Activated CD4-positive, alpha-beta T cell treated with anti-CD3 and anti-CD28 coated beads for 36 hours (primary cell): ENCODE results near the gene HOXB13. TPM values are rescaled to one million over a fixed set of nuclear protein-coding genes. Genes with fewer than 3 reads are reported as not detected.

ENCODE experiments used
- ATAC-seq: fragments of 200-7000 bp; cut with Tn5 transposase; one replicate; pipeline ENCODE4 v1.10.0; 2021; ENCODE audit warnings: mild to moderate bottlenecking, moderate library complexity
- CTCF ChIA-PET: fragments of 350-600 bp; sonication (Branson Sonifier 250); formaldehyde crosslinking; loops from one replicate; lab custom pipeline; 2021; ENCODE audit warnings: antibody characterized with exemption; lab: Charles Lee
- POLR2A ChIA-PET: fragments of 350-600 bp; sonication (Branson Sonifier 250); formaldehyde crosslinking; loops from one replicate; lab custom pipeline; 2021; ENCODE audit warnings: antibody characterized with exemption, inconsistent platforms; lab: Charles Lee
- DNase-seq: peaks from one replicate; pipeline ENCODE4 v3.0.0-alpha.2; 2020
- H3K27ac Mint-ChIP-seq: one replicate; pipeline ENCODE4 v1.8.0; 2021; ENCODE audit warnings: mixed read lengths
- H3K27me3 Mint-ChIP-seq: one replicate; pipeline ENCODE4 v1.8.0; 2021; ENCODE audit warnings: mixed read lengths
- H3K36me3 Mint-ChIP-seq: one replicate; pipeline ENCODE4 v1.8.0; 2021; ENCODE audit warnings: low read depth, mixed read lengths
- H3K4me1 Mint-ChIP-seq: one replicate; pipeline ENCODE4 v1.8.0; 2021; ENCODE audit warnings: mixed read lengths
- H3K4me3 Mint-ChIP-seq: one replicate; pipeline ENCODE4 v1.8.0; 2021; ENCODE audit warnings: mild to moderate bottlenecking, moderate library complexity, mixed read lengths
- H3K9me3 Mint-ChIP-seq: one replicate; pipeline ENCODE4 v1.8.0; 2021; ENCODE audit warnings: low read depth, mixed read lengths
- intact Hi-C, 2 experiments: fragments of 100-400 bp; cut with DNase I in 1 of 2; cut with micrococcal nuclease in 1 of 2; formaldehyde crosslinking; loops; one replicate each; pipeline versions ENCODE4 v1.14.2 to v1.15.1; 2022 to 2024; cut with DNase I, micrococcal nuclease
- total RNA-seq, 2 experiments: library from RNA; stranded (reverse); gene quantifications; one replicate each; pipeline ENCODE4 v1.2.3, GENCODE V29; 2021

Gene HOXB13
- total RNA-seq, 2 experiments from 2014 or later, result not detected

GRCh38 chr17:48734333-48735061 lies 5.9 kb upstream of the HOXB13 start:
- ATAC-seq, result no peak
- POLR2A ChIA-PET, result interaction anchor here (0.6 kb wide), 1 partner anchor 16 kb away, joined by 3 read pairs; no protein-coding TSS in a partner anchor
- Mint-ChIP-seq H3K9me3 (no peaks in the 10 kb centered on the region), H3K27me3 (peaks cover 88% of the 10 kb centered on the region), H3K27ac (no peak overlapping the region), H3K4me3 (no peak overlapping the region), H3K36me3 (no peaks in the 10 kb centered on the region), H3K4me1 (peaks cover 21% of the 10 kb centered on the region)
- intact Hi-C loops, result no loop called here
- CTCF ChIA-PET, result interaction anchor here (0.7 to 2.6 kb wide), 6 partner anchors 10 to 550 kb away, joined by 3 to 19 read pairs (median 4); partner anchors contain the start of gene PRAC2
- no peak for DNase-seq

DNA sequence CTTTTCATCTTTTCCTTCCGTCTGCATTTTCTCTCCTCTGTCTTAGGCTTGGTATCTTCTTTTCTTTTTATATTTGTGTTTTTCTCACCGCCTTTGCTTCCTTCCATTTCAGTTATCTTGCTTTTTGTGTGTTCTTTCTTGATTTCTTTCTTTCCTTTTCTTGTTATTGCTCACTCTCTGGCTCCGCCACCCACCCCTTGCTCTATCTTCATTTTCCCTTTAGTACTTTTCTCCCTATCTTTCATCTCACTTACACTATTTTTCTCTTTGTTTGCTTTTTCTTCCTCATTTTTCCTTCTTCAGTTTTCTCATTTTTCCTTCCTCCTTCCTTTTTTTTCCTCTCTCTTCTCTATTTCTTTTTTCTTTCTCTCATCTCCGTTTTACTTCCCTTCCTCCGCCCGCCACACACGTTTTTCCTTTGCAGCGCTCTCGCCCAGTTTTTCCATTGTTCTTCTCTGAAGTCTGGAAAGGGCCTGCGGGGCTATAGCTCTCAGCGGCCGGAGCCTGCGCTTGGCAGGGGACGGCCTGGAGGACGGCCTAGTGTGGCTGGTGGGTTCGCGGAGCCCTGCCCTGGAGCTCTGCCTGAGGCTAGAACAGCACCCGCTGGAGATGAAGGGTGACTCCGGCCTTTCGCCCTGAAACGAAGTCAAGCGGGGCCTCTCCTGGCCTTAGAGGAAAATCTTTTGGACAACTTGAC lies 5.2 kb upstream of the HOXB13 start:
- H3K4me1 Mint-ChIP-seq, result peaks cover 18% of the 10 kb centered on the region
- DNase-seq (no peak), ATAC-seq (no peak)
- no peaks in the 10 kb centered on the region for H3K9me3 Mint-ChIP-seq
- no peaks in the 10 kb centered on the region for H3K36me3 Mint-ChIP-seq
- ChIA-PET POLR2A (interaction anchor here (0.6 kb wide), 1 partner anchor 15 kb away, joined by 3 read pairs; no protein-coding TSS in a partner anchor), CTCF (interaction anchor here (0.6 to 2.6 kb wide), 8 partner anchors 10 to 551 kb away, joined by 3 to 19 read pairs (median 4); partner anchors contain the start of gene PRAC2)
- H3K27ac Mint-ChIP-seq, result no peak overlapping the region
- peak overlapping the region; percentile 49 for H3K4me3 Mint-ChIP-seq
- peaks cover 85% of the 10 kb centered on the region for H3K27me3 Mint-ChIP-seq
- intact Hi-C loops, result no loop called here

DNA sequence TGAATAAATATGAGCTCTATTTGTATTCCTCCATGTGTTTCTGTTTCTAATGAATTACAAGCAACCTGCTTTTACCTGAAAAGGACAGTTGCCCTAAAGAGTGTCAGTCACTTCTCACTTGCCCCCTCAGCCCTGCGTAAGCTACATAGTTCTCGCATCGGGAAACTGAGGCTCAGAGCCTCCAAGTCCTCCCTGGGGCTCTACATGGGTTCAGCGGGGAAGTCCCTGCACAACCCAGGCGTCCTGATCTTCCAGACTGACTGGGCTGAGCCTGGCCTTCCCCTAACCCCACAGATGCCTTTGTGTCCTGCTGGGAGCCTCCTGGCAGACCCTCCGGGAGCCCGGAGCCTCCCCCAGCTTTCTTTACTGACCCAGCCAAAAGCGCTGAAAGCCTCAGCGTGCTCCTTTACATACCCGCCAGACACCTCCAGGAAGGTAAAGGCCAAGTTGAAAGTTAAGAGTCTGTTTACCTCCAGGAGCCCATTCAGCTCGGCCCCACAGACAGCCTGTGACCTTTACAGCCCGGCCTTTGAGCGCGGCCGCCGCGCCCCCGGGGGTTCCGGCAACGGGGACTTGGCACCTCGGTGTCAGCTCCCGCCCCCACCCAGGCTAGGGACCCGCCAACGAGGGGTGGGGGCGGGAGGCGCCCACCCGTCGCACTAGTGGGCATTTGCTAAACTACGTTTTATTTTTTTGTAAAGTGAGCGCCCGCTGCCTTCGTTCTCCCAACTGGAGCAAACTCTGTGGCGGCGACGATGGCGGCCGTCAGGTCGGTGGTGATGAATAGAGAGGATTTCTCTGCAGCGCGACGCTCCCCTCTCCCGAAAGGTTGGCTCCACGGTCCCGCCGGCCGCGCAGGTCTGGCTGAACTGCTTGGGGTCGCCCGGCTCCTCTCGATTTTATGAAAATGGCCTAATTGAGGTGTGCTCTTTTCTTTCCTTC lies 4.4 kb upstream of the HOXB13 start:
- peaks cover 25% of the 10 kb centered on the region for H3K4me1 Mint-ChIP-seq
- peak overlapping the region; percentile 49 for H3K4me3 Mint-ChIP-seq

GRCh38 chr17:48731355-48731754 lies 2.8 kb upstream of the HOXB13 start:
- Mint-ChIP-seq H3K4me3 (no peak overlapping the region), H3K27ac (no peak overlapping the region), H3K9me3 (no peaks in the 10 kb centered on the region), H3K36me3 (no peaks in the 10 kb centered on the region), H3K27me3 (peaks cover 83% of the 10 kb centered on the region), H3K4me1 (peaks cover 26% of the 10 kb centered on the region)
- intact Hi-C loops, result no loop called here
- ChIA-PET CTCF (interaction anchor here (1.2 to 3.4 kb wide), 6 partner anchors 11 to 147 kb away, joined by 3 to 7 read pairs (median 4); no protein-coding TSS in a partner anchor), POLR2A (no interaction called here)
- no peak for ATAC-seq
- DNase-seq, result no peak

More for the DNA sequence above, 4.4 kb upstream of the HOXB13 start:
- intact Hi-C loops, result no loop called here
- H3K9me3 Mint-ChIP-seq, result no peaks in the 10 kb centered on the region
- ATAC-seq (no peak), DNase-seq (no peak)
- H3K27ac Mint-ChIP-seq, result no peak overlapping the region
- no peaks in the 10 kb centered on the region for H3K36me3 Mint-ChIP-seq
- ChIA-PET CTCF (interaction anchor here (0.5 to 2.3 kb wide), 9 partner anchors 9 to 1382 kb away, joined by 3 to 6 read pairs (median 3); no protein-coding TSS in a partner anchor), POLR2A (no interaction called here)
- H3K27me3 Mint-ChIP-seq, result peaks cover 80% of the 10 kb centered on the region

DNA sequence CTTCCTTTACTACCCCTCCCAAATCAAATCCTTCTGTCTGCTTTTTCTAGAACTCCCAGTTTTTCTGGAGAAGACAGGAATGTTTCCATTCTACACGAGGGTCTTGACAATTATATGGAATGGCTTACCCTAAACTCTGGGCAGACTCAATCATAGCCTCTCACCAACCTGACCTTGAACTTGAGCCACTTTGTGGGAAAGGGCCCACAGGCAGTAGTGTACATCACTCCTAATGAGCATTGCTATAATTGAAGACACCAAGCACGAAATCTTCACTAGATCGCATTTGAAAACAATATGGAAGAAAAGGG lies 1.6 kb upstream of the HOXB13 start:
- Mint-ChIP-seq H3K27ac (no peak overlapping the region), H3K36me3 (no peaks in the 10 kb centered on the region), H3K27me3 (peaks cover 82% of the 10 kb centered on the region), H3K4me3 (no peak overlapping the region), H3K9me3 (no peaks in the 10 kb centered on the region), H3K4me1 (peaks cover 27% of the 10 kb centered on the region)
- POLR2A ChIA-PET, result no interaction called here
- DNase-seq (no peak), ATAC-seq (no peak)
- intact Hi-C loops, result no loop called here
- CTCF ChIA-PET, result interaction anchor here (0.6 to 3.4 kb wide), 2 partner anchors 13 to 92 kb away, joined by 4 to 7 read pairs; no protein-coding TSS in a partner anchor

DNA sequence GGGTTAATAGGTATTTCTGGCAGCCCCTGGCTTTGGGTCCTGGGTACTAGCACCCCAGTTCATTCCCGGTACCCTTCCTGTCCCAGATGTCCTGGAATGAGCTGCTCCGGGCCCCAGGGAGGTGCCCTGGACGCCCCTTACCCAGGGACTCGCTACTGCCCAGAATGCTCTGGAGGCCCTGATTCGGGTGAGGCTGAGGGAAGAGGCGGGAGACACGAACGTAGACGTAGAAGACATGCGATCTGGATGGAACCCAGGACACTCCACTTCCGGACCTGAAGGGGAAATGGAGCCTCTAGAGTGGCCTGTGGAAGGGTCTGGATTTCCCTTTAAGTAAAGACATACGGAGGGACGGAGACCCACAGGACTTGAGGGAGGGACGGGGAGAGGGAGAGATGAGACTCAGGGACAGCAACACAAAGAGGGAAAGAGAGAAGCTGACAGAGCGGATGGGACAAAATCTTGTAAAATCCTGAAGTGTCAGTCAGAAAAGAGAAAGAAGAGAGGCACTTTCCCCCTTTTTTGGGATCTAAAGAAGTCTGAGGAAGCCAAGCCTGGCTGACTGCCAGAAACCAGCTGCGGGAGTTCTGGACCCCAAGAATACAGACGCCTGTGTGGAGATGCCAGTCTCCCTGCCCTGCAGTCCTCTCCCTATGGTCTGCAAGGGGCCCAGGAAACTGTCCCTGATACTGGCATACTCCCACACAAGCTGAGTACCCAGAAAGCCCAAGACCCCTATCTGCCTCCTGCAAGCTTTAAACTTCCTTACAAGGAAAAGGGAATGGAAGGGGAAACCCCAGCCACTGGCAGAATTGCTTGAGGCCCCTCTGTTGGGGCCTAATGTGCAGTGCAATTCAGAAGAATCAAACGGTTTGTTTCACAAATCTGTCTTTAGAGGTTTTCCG lies 1.0 kb upstream of the HOXB13 start:
- Mint-ChIP-seq H3K4me1 (peaks cover 32% of the 10 kb centered on the region), H3K27ac (no peak overlapping the region), H3K36me3 (no peaks in the 10 kb centered on the region), H3K4me3 (no peak overlapping the region), H3K9me3 (no peaks in the 10 kb centered on the region), H3K27me3 (peaks cover 82% of the 10 kb centered on the region)
- ATAC-seq (no peak), DNase-seq (no peak)
- intact Hi-C loops, result loop anchor here (2.0 to 10.0 kb wide), 2 partner anchors 15 to 765 kb away; partner anchors contain the start of gene NGFR (in 1 of the 2)
- POLR2A ChIA-PET, result no interaction called here
- CTCF ChIA-PET, result interaction anchor here (3.4 kb wide), 1 partner anchor 12 kb away, joined by 7 read pairs; no protein-coding TSS in a partner anchor

GRCh38 chr17:48727415-48728175 lies 955 bp downstream of the HOXB13 start:
- ATAC-seq, result no peak
- H3K36me3 Mint-ChIP-seq, result no peaks in the 10 kb centered on the region
- POLR2A ChIA-PET, result no interaction called here
- no peak overlapping the region for H3K27ac Mint-ChIP-seq
- no peak overlapping the region for H3K4me3 Mint-ChIP-seq
- peaks cover 34% of the 10 kb centered on the region for H3K4me1 Mint-ChIP-seq
- intact Hi-C loops, result loop anchor here (1.0 to 10.0 kb wide), 3 partner anchors 17 to 767 kb away; partner anchors contain the start of gene NGFR (in 1 of the 2)
- CTCF ChIA-PET, result interaction anchor here (0.6 to 1.5 kb wide), 8 partner anchors 10 to 512 kb away, joined by 3 to 5 read pairs (median 3); no protein-coding TSS in a partner anchor
- peaks cover 80% of the 10 kb centered on the region for H3K27me3 Mint-ChIP-seq
- no peak for DNase-seq
- no peaks in the 10 kb centered on the region for H3K9me3 Mint-ChIP-seq

- Mint-ChIP-seq H3K9me3 (no peaks in the 10 kb centered on the region), H3K36me3 (no peaks in the 10 kb centered on the region), H3K27ac (no peak overlapping the region), H3K4me1 (peaks cover 33% of the 10 kb centered on the region), H3K27me3 (peaks cover 82% of the 10 kb centered on the region), H3K4me3 (no peak overlapping the region)
- DNase-seq, result no peak
- no peak for ATAC-seq
- intact Hi-C loops, result loop anchor here in 1 of 2 experiments (1.0 to 10.0 kb wide), 2 partner anchors 20 to 768 kb away; partner anchors contain the start of gene NGFR
- ChIA-PET CTCF (interaction anchor here (0.5 to 2.0 kb wide), 6 partner anchors 12 to 1352 kb away, joined by 3 to 14 read pairs (median 3); no protein-coding TSS in a partner anchor), POLR2A (no interaction called here)
Measured at GRCh38 chr17:48726916-48727286, 1.6 kb downstream of the HOXB13 start.

- POLR2A ChIA-PET, result no interaction called here
- peaks cover 80% of the 10 kb centered on the region for H3K27me3 Mint-ChIP-seq
- H3K36me3 Mint-ChIP-seq, result no peaks in the 10 kb centered on the region
- intact Hi-C loops, result loop anchor here in 1 of 2 experiments (10.0 kb wide), 1 partner anchor 768 kb away; the partner anchor contains the start of gene NGFR
- CTCF ChIA-PET, result interaction anchor here (0.5 to 3.7 kb wide), 12 partner anchors 12 to 1352 kb away, joined by 3 to 37 read pairs (median 3); no protein-coding TSS in a partner anchor
- no peaks in the 10 kb centered on the region for H3K9me3 Mint-ChIP-seq
- DNase-seq, result no peak
- ATAC-seq, result no peak
- peaks cover 33% of the 10 kb centered on the region for H3K4me1 Mint-ChIP-seq
- H3K27ac Mint-ChIP-seq, result no peak overlapping the region
- no peak overlapping the region for H3K4me3 Mint-ChIP-seq
Measured at GRCh38 chr17:48726114-48726915, 2.2 kb downstream of the HOXB13 start.
